SK-MEL-5 (cell line): Measurements from ENCODE around the gene ERVFRD-1. TPM values are rescaled to one million over a fixed set of nuclear protein-coding genes. Genes with fewer than 3 reads are reported as not detected.
"Not testable (repeated sequence)": the region's sequence is repeated elsewhere in the genome, so short reads cannot be mapped to it uniquely, and the experiment has no call there.

ENCODE experiments used
- DNase-seq: peaks from one replicate; pipeline ENCODE4 v3.0.0-alpha.2; 2016; ENCODE audit warnings: low read depth, low spot score
- in situ Hi-C: cut with HindIII; loops from 2 replicates; pipeline ENCODE4 v1.10.0; 2016; ENCODE audit warnings: low sequenced_read_pairs, high pct_unique_total_duplicates, low pct_unique_long_range_greater_than_20kb
- total RNA-seq: library from RNA; depleted of rRNA; stranded (reverse); fragments of >200 nt; shearing (Covaris generic); gene quantifications from 2 replicates; pipeline ENCODE4 v1.2.3, GENCODE V29; 2014

ERVFRD-1 gene
- total RNA-seq, 1 experiment from 2014 or later, result 0.63 TPM

- DNase-seq, result no peak
- in situ Hi-C loops, result no loop called here
Measured at GRCh38 chr6:11133281-11133680, 21.8 kb upstream of the ERVFRD-1 start.

GRCh38 chr6:11132194-11132888, 20.8 kb upstream of the ERVFRD-1 start:
- no peak for DNase-seq
- in situ Hi-C loops, result no loop called here

- DNase-seq, result no peak
- in situ Hi-C loops, result no loop called here
Measured at GRCh38 chr6:11130605-11131004, 19.1 kb upstream of the ERVFRD-1 start.

GRCh38 chr6:11129908-11130565, 18.5 kb upstream of the ERVFRD-1 start:
- in situ Hi-C loops, result no loop called here
- no peak for DNase-seq

DNA sequence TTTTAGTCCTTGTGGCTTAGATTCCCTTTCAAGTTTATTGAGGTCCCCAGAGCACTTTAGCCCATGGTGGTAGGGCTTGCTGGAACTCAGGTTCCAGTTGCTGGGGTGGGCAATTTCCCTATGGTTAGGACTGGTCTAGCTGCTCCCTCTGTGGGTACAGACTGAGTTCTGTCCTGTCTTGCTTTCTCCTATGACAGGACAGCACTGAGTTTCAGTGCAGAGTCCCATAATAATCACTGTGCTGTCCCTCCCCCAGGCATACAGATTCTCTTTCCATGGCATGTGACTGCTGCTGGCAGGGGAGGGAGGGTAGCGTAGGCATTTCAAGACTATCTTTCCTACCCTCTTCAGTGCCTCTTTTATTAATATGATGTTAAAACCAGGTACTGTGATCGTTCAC, 17.1 kb upstream of the ERVFRD-1 start:
- in situ Hi-C loops, result no loop called here
- peak; percentile 35 for DNase-seq

DNA sequence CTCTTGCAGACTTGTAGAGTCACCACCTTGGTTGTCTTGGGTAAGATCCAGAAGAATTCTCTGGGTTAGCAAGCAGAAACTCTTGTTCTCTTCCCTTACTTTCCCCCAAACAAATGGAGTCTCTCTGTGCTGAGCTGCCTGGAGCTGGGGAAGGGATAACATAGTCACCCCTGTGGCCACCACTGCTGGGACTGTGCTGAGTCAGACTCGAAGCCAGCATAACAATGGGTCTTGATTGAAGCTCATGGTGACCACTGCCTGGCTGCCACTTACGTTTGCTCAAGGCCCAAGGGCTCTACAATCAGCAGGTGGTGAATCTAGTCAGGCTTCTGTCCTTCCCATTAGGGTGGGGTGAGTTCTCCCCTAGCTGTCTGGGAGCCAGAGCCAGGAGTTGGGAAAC, 15.4 kb upstream of the ERVFRD-1 start:
- no peak for DNase-seq
- in situ Hi-C loops, result no loop called here

DNA sequence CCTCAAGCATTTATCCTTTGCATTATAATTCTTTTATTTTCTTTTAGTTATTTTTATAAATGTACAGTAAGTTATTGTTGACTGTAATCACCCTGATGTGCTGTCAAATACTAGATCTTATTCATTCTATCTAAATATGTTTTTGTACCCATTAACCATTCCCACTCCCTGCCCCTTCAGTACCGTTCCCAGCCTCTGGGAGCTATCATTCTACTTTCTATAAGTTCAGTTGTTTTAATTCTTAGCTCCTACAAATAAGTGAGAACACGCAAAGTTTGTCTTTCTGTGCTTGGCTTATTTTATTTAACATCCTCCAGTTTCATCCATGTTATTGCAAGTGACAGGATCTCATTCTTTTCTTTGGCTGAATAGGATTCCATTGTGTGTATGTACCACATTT, 12.5 kb upstream of the ERVFRD-1 start:
- in situ Hi-C loops, result no loop called here
- no peak for DNase-seq

DNA sequence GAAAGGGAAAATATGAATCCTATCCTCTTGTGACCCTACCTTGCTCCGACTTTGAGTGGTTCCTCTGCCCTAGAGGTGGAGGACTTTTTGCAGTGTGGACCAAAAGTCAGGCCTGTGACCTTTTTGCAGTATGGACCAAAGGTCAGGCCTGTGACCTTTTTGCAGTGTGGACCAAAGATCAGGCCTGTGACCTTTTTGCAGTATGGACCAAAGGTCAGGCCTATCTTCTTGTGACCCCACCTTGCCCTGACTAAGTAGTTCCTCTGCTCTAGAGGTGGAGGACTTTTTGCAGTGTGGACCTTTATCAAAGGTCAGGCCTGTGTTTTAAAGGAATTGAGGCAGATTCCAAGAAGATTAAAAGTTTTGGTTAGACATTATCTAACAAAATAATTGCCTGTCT, 10.9 kb upstream of the ERVFRD-1 start:
- no peak for DNase-seq
- in situ Hi-C loops, result no loop called here

DNA sequence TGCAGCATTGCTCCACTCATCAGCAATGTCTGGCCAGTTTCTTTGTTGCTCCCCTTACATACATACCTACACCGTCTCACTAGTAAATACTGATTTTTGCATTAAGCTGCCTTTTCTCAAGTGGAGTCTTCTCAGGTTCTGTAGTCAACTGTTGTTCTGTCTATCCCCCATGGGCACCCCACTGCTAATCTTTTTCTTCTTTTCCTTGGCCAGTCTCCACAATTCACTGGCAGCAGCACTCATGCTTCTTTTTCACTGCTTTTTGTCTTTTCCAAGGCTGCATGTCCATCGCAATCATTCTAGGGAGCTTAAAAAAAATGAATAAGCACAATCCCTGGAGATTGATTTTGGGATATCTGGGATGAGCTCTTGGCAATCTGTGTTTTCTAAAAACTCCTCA, 10.3 kb upstream of the ERVFRD-1 start:
- DNase-seq, result no peak
- in situ Hi-C loops, result no loop called here

GRCh38 chr6:11120271-11121005, 8.9 kb upstream of the ERVFRD-1 start:
- DNase-seq, result no peak
- in situ Hi-C loops, result no loop called here

GRCh38 chr6:11115808-11116536, 4.4 kb upstream of the ERVFRD-1 start:
- in situ Hi-C loops, result not testable (repeated sequence)
- DNase-seq, result peak; percentile 45

DNA sequence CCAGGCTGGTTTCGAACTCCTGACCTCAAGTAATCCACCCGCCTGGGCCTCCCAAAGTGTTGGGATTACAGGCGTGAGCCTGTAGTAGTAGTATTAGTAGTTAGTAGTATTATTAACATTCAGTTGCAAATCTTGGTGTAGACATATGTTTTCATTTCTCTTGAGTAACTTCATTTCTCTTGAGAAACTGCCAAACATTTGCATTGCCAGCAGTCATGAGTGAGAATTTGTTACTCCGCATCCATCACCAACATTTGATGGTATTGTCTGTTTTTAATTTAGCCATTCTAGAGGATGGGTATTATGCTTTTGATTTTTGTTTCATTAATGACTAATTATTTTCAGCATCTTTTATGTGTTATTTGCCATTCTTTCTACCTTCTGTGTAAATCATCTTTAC, 1.5 kb upstream of the ERVFRD-1 start:
- no peak for DNase-seq
- in situ Hi-C loops, result no loop called here

DNA sequence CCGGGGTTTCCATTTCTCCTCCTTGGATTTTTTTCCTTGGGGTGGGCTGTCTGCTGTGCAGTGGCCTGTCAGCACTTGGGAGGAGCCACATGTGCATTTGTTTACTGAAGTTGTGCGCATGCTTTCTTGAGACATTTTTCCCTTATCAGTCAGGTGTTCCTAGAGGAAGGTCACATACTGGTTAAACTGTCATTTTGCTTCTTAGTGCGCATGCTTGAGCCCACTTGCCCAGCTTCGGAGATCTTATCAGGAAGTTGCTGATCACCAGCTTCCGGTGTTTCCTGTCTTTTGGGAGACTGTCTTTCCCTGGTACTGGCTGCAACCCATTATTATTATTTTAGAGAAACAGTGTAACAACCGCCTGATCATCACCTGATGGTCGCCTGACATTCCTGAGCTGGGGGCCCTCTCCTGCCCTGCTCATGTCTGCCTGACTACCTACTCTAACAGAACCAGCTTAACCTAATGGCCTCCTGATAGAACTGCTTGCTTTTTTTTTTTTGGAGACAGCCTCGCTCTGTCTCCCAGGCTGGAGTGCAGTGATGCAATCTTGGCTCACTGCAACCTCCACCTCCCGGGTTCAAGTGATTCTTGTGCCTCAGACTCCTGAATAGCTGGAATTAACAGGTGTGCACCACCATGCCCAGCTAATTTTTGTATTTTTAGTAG, 378 bp upstream of the ERVFRD-1 start:
- in situ Hi-C loops, result no loop called here
- peak; percentile 74 for DNase-seq

GRCh38 chr6:11108726-11109125, 2.8 kb downstream of the ERVFRD-1 start:
- in situ Hi-C loops, result no loop called here

GRCh38 chr6:11103065-11103464, 8.5 kb downstream of the ERVFRD-1 start:
- in situ Hi-C loops, result no loop called here

More at GRCh38 chr6:11108726-11109125, 2.8 kb downstream of the ERVFRD-1 start:
- no peak for DNase-seq

GRCh38 chr6:11101417-11101816, 10.1 kb downstream of the ERVFRD-1 start:
- DNase-seq, result no peak
- in situ Hi-C loops, result no loop called here

More at GRCh38 chr6:11103065-11103464, 8.5 kb downstream of the ERVFRD-1 start:
- DNase-seq, result no peak

DNA sequence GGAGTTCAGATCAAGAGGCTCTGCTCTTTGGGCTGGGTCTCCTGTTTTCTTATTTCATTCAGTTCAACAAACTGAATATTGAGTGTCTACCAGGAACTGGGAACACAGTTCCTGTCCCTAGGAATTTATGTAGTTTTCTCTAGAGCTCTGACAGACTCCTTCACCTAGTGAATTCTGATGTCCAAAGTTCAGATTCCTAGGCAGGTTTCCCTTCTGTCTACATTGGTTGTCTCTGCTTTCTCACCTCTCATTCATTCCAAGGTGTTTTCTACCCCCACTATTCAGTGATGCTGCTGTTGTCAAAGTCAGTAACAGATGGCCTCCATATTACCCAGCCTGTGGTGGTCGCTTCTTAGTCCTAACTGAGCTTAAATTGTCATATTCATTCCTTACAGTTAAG, 13.5 kb downstream of the ERVFRD-1 start:
- in situ Hi-C loops, result no loop called here
- no peak for DNase-seq

DNA sequence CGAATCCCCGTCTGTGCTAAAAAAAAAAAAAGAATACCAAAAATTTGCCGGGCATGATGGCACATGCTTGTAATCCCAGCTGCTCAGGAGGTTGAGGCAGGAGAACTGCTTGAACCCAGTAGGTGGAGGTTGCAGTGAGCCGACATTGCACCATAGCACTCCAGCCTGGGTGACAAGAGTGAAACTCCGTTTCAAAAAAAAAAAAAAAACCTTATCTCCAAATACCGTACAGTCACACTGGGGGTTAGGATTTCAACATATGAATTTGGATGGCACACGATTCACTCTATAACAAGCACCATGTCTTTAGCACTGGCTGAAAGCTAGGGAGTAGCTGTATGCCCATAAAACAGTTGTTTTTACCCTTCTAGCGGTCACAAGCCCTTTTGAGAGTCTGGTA, 14.0 kb downstream of the ERVFRD-1 start:
- in situ Hi-C loops, result no loop called here
- DNase-seq, result no peak
